ENCODE results near the gene KRR1.

GRCh38 chr12:75543529-75543928 lies 32.1 kb upstream of the KRR1 start:
- TF ChIP-seq ZNF563 (CRISPR knock-in tag; IDR thresholded peaks at IDR 0.05) (no peak), SRF (IDR thresholded peaks at IDR 0.05; ENCODE audit: low read depth, low read length) (no peak), HMG20A (CRISPR knock-in tag; IDR thresholded peaks at IDR 0.05; ENCODE audit: borderline replicate concordance) (no peak), ZFX (CRISPR knock-in tag; IDR thresholded peaks at IDR 0.05; ENCODE audit: low read depth) (no peak)
